GM19238 (cell line): ENCODE results near the gene MYT1.

Experiments
- DNase-seq: peaks from one replicate; pipeline ENCODE4 v3.0.0; 2011; ENCODE audit warnings: low spot score; ENCODE audit not compliant: insufficient read length

MYT1 gene

DNA sequence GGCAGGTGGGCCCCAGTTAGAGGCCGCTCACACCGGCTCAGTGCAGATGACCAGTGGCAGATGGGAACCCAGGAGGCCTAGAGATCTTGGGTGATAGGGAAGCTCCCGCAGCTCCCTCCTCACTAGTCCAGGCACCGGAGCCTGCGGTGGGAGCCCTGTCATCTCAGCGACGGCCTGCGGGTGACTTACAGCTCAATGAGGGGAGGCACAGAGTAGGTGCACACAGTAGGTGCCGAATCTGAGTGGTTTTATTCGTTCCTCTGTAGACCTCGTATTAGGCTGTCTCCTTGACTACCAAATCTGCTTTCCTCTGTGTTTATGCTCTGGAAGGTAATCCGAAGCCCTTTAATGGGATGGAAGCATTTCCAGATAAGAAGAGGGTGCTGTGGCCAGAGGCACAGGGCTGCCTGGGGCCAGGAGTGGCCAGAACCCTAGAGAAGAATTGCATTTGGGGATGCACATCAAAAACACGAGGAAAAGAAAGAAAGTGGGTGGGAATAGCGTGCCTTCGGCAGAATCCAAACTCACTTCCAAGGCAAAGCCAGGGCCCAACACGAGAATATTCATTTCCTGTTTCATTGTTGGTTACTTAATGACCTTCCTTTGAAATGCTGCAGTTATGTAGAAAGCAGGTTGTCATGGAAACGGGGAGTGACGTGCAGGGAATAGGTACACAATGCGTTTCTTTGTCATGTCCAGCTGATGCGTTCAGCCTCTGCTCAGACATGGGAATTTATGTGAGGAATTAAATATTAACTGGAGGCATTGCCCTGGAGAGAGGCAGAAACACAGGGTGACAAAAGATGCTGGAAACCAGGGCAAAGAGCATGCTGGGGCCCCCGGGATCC, 24.7 kb downstream of the MYT1 start:
- no peak for DNase-seq

DNA sequence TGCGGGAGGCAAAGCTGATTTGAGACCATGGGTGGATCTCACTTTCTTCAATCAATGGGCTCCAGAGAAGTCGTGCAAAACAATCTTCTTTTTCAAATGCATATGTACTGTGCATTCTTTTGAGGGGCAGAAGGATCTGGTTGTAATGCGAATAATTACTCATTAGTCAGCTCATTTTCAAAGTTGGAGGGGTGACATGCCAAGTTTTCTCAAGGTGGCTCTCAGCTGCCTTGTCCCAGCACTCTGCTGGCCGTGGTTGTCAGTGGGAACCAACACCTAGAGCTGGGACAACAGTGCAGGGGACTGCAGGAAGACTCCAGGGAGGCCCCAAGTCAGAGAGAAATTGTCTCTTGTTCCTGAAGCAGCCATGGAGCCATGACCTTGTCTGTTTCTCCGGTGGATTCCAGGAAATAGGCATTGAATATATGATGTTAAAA, 25.3 kb downstream of the MYT1 start:
- no peak for DNase-seq

DNA sequence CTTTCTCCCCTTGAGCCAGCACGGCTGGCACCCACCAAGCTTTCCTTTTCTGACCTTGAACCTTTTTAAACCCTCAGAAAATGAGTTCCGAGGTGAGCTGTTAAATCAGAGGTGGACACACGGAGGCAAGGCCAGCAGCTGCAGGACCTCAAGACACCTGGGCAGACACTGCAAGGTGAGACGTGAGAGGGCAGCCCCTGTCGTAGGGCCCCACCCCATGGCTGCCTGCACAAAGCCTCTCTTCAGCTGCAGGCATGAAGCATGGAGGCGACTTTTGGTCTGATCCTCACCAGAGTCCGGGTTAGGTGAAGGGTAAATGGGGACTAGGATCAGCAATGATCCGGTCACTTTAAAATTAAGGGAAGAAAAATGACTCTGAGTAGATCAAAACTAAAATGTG, 25.7 kb downstream of the MYT1 start:
- no peak for DNase-seq

- no peak for DNase-seq
Measured at GRCh38 chr20:64191002-64191401, 26.8 kb downstream of the MYT1 start.

DNA sequence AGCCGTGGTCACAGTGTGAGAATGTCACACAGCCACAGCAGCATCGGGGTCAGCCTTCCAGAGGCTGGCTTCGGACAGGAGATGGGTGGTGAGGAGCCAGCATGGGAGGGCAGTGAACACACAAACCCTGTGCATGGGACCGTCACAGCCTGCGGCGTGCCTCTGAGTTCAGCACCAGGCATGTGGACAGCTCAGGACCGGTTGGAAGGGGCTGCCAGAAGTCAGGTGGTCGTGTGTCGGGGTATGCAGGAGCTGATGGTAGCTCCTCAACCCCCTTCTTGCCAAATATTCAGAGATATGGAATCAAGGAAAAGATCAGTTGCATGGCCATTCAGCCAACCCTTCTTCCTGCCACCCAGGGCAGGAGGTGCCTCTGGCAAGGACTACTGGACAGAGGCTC, 28.2 kb downstream of the MYT1 start:
- DNase-seq = no peak

DNA sequence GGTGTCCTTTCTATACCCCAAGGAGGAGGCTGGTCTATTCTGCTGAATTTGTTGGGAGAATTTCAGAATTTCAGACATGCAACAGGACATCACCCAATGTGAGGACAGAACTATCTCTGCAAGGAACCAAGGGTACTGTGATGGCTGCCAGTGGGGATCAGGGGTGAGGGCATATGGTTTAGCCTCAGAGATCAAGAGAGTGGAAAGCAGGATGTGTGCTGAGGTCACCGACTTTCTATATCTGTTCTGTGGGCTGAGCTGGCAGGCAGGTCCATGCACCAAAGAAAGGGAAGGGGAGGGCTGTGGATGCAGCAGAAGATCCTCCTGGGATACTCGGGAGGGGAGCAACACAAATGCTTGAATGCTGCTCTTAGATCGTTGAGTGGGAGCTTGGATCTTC, 28.8 kb downstream of the MYT1 start:
- no peak for DNase-seq

DNA sequence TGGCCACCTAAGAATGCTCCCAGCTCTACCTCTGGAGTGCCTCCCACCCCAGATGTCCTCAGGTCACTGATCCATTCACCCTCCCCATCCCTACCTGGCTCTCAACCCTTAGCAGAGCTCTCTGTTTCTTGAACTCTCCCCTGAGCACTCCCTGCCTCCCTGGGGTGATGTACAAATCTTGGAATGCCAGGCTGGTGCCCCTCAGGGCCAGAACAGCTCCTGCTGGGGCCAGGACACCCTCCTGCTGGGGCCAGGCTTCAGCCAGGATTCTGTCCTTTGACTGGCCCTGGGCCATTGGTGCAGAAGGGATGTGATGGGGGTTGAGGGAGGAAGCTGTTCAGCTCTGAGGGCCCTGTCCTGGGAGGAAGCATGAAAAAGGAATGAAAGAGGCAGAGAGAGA, 30.0 kb downstream of the MYT1 start:
- DNase-seq = no peak

DNA sequence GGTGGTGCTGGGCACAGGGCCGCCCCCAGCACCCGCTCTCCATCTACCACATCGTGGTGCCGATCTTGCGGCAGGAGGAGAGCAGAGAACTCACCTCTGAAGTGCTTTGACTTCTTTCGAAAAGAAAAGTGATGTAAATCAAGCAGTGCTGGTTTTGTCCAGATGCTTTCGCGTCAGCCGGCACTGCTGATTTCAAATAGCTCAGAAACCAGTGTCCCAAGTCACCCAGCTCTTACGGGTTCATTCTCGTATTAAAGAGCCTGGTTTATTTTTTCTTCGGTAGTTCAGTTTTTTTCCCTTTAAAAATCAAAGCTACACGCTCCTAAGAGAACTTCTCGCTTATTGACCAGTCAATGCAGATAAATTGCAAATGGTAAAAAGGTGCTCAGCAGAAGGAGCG, 32.1 kb downstream of the MYT1 start:
- no peak for DNase-seq

GRCh38 chr20:64196847-64197306, 32.6 kb downstream of the MYT1 start:
- DNase-seq = no peak

DNA sequence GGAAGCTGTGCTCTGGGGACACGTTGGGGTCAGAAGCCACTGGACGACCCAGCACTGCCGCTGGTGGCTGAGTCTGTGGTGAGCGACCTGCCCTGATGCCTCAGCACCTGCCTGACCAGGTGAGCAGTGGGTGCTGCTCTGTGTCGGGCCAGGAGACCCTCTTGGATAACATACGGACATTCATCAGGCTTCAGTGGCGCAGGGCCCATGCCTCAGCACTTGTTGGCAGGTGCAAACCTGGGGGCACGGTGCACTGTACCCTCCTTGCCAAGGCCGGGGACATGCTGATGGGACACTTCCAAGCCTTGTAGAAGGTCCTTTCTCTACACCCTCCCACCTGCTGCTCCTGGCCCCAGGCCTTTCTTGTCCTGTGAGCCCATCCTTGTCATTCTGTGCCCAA, 34.1 kb downstream of the MYT1 start:
- no peak for DNase-seq

- DNase-seq = no peak
Measured at GRCh38 chr20:64199395-64199794, 35.1 kb downstream of the MYT1 start.

- no peak for DNase-seq
Measured at GRCh38 chr20:64200740-64201139, 36.5 kb downstream of the MYT1 start.

DNA sequence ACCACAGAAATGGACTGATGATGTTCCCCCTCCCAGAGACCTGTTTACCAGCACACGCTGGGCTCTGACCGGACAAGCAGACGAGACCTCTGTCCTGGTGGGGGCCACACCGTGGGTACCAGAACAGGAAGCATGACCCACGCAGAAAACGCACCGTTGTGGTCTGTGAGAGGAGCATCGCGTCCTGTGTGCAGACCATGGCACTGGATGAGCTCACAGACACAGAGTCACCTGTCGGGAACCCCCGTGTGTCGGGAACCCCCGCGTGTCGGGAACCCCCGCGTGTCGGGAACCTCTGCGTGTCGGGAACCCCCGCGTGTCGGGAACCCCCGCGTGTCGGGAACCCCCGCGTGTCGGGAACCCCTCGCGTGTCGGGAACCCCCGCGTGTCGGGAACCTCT, 37.4 kb downstream of the MYT1 start:
- DNase-seq = no peak

- no peak for DNase-seq
Measured at GRCh38 chr20:64203037-64203777, 39.0 kb downstream of the MYT1 start.

DNA sequence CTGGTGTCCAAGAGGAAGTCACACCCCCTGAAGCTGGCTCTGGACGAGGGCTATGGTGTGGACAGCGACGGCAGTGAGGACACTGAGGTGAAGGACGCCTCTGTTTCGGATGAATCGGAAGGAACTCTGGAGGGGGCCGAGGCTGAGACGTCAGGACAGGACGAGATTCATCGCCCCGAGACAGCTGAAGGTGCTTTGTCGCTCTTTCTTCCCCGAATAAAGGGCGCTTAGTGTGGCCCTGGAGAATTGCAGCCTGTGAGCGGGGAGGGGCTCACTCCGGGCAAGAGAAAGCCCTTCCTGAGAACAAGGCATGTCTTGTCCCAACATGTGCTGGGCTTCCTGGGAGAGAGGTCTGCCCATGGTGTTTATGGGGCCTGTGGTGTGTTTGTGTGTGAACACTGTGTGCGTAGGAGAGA, 41.4 kb downstream of the MYT1 start:
- no peak for DNase-seq

- no peak for DNase-seq
Measured at GRCh38 chr20:64206614-64207013, 42.4 kb downstream of the MYT1 start.

- DNase-seq = no peak
Measured at GRCh38 chr20:64207641-64208590, 43.7 kb downstream of the MYT1 start.

DNA sequence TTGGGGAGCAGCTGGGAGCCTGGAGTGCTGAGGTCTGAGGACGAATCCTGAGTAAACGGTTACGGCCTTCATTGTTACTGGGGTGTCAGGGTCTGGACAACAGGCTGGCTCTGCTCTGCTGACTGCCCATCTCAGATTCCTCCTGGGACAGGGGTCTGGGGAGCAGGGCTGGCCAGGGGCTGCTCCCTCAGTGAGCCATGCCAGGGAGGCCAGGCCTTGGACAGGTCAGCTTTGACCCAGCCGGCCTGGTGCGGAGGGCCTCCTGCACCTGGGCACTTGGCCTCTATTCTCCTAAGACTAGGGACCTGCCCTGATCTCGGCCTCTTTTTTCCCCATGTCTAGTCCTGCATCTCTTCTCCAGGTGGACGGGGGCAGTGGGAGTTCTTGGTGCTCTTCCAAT, 44.9 kb downstream of the MYT1 start:
- DNase-seq = no peak

GRCh38 chr20:64210656-64211369, 46.6 kb downstream of the MYT1 start:
- DNase-seq = no peak

GRCh38 chr20:64211874-64212658, 47.8 kb downstream of the MYT1 start:
- no peak for DNase-seq
